ENCODE data around the gene PPP2R5A.

Gene PPP2R5A

DNA sequence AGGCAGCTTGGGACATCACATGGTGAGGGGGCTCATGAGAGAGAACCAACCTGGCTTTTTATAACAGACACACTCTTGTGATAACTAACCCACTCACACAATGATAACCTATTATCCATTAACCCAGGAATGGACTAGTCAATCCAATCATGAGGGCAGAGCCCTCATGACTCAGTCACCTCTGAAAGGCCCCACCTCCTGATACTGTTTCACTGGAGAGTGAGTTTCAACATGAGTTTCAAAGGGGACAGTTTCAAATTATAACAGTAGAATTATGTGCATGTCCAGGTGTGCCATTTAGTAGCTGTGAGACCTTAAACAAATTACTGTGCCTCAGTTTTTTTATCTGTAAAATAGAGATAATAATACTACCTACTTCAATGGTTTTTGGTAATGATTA lies 47.6 kb upstream of the PPP2R5A start:
- DNase-seq (no peak), ATAC-seq (ENCODE audit: insufficient read depth, low read depth) (no peak)
- H3K4me1 ChIP-seq (ENCODE audit: insufficient read depth, low read length) = no peaks in the 10 kb centered on the region
- no peak overlapping the region for H3K4me3 ChIP-seq (ENCODE audit: low read depth in 1 of 2, low read length in 2 of 2)
- no peaks in the 10 kb centered on the region for H3K36me3 ChIP-seq (ENCODE audit: insufficient read depth, low read length)
- H3K27me3 ChIP-seq (ENCODE audit: insufficient read depth, low read length, poor library complexity) = no peaks in the 10 kb centered on the region
- H3K9ac ChIP-seq (ENCODE audit: low read depth, low read length) = no peak overlapping the region
- no peaks in the 10 kb centered on the region for H3K79me2 ChIP-seq (ENCODE audit: insufficient read depth, low read length)
- no peak overlapping the region for H3K27ac ChIP-seq (ENCODE audit: low read length)
- H4K20me1 ChIP-seq (ENCODE audit: insufficient read depth, low read length) = no peaks in the 10 kb centered on the region
- H2AFZ ChIP-seq (ENCODE audit: low read depth, low read length) = no peak overlapping the region
- no peak for TF ChIP-seq EZH2 (IDR thresholded peaks at IDR 0.05; ENCODE audit: borderline replicate concordance, low read depth, low read length, severe bottlenecking)
- TF ChIP-seq, protein P1, sequence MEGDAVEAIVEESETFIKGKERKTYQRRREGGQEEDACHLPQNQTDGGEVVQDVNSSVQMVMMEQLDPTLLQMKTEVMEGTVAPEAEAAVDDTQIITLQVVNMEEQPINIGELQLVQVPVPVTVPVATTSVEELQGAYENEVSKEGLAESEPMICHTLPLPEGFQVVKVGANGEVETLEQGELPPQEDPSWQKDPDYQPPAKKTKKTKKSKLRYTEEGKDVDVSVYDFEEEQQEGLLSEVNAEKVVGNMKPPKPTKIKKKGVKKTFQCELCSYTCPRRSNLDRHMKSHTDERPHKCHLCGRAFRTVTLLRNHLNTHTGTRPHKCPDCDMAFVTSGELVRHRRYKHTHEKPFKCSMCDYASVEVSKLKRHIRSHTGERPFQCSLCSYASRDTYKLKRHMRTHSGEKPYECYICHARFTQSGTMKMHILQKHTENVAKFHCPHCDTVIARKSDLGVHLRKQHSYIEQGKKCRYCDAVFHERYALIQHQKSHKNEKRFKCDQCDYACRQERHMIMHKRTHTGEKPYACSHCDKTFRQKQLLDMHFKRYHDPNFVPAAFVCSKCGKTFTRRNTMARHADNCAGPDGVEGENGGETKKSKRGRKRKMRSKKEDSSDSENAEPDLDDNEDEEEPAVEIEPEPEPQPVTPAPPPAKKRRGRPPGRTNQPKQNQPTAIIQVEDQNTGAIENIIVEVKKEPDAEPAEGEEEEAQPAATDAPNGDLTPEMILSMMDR (IDR thresholded peaks at IDR 0.05; ENCODE audit: borderline replicate concordance, extremely low read depth, low read length, poor library complexity, severe bottlenecking) = no peak
- H3K9me3 ChIP-seq (ENCODE audit: insufficient read depth, low read length, severe bottlenecking) = no peaks in the 10 kb centered on the region
- H3K4me2 ChIP-seq (ENCODE audit: insufficient read depth, low read length) = no peak overlapping the region

GRCh38 chr1:212238552-212238951 lies 46.7 kb upstream of the PPP2R5A start:
- no peaks in the 10 kb centered on the region for H3K79me2 ChIP-seq (ENCODE audit: insufficient read depth, low read length)
- H3K4me1 ChIP-seq (ENCODE audit: insufficient read depth, low read length) = no peaks in the 10 kb centered on the region
- ATAC-seq (ENCODE audit: insufficient read depth, low read depth) (no peak), DNase-seq (no peak)
- H3K9ac ChIP-seq (ENCODE audit: low read depth, low read length) = no peak overlapping the region
- H4K20me1 ChIP-seq (ENCODE audit: insufficient read depth, low read length) = no peaks in the 10 kb centered on the region
- no peak overlapping the region for H3K27ac ChIP-seq (ENCODE audit: low read length)
- no peak overlapping the region for H3K4me3 ChIP-seq (ENCODE audit: low read depth in 1 of 2, low read length in 2 of 2)
- no peaks in the 10 kb centered on the region for H3K9me3 ChIP-seq (ENCODE audit: insufficient read depth, low read length, severe bottlenecking)
- H3K27me3 ChIP-seq (ENCODE audit: insufficient read depth, low read length, poor library complexity) = no peaks in the 10 kb centered on the region
- no peak overlapping the region for H3K4me2 ChIP-seq (ENCODE audit: insufficient read depth, low read length)
- no peak overlapping the region for H2AFZ ChIP-seq (ENCODE audit: low read depth, low read length)
- no peaks in the 10 kb centered on the region for H3K36me3 ChIP-seq (ENCODE audit: insufficient read depth, low read length)
- no peak for TF ChIP-seq EZH2 (IDR thresholded peaks at IDR 0.05; ENCODE audit: borderline replicate concordance, low read depth, low read length, severe bottlenecking)
- TF ChIP-seq, protein P1 (IDR thresholded peaks at IDR 0.05; ENCODE audit: borderline replicate concordance, extremely low read depth, low read length, poor library complexity, severe bottlenecking) = no peak

DNA sequence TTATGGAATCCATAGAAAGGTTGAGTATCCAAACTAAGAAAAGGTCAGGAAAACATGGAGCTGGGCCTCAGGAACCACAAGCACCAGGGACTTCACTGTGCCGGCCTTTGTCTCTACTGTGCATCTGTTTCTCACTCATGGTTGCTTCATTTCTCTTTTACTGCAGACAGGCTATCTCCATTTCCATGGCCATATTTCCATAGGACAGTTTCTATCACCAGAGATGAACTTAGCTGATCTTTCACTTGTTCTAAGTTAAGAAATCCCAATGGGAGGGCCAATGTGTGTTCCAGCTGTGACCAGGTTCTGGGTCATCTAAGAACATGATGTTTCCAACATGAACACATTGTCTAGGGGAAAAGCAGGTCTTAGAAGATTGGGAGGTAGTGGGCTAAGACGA lies 43.7 kb upstream of the PPP2R5A start:
- H3K27ac ChIP-seq (ENCODE audit: low read length) = no peak overlapping the region
- ATAC-seq (ENCODE audit: insufficient read depth, low read depth) = no peak
- no peak for DNase-seq
- no peak overlapping the region for H3K9ac ChIP-seq (ENCODE audit: low read depth, low read length)
- TF ChIP-seq, protein P1 (IDR thresholded peaks at IDR 0.05; ENCODE audit: borderline replicate concordance, extremely low read depth, low read length, poor library complexity, severe bottlenecking) = no peak
- no peak for TF ChIP-seq EZH2 (IDR thresholded peaks at IDR 0.05; ENCODE audit: borderline replicate concordance, low read depth, low read length, severe bottlenecking)
- no peaks in the 10 kb centered on the region for H3K27me3 ChIP-seq (ENCODE audit: insufficient read depth, low read length, poor library complexity)
- no peak overlapping the region for H2AFZ ChIP-seq (ENCODE audit: low read depth, low read length)
- H3K79me2 ChIP-seq (ENCODE audit: insufficient read depth, low read length) = no peaks in the 10 kb centered on the region
- no peaks in the 10 kb centered on the region for H3K9me3 ChIP-seq (ENCODE audit: insufficient read depth, low read length, severe bottlenecking)
- no peaks in the 10 kb centered on the region for H3K36me3 ChIP-seq (ENCODE audit: insufficient read depth, low read length)
- no peaks in the 10 kb centered on the region for H4K20me1 ChIP-seq (ENCODE audit: insufficient read depth, low read length)
- no peak overlapping the region for H3K4me3 ChIP-seq (ENCODE audit: low read depth in 1 of 2, low read length in 2 of 2)
- no peak overlapping the region for H3K4me2 ChIP-seq (ENCODE audit: insufficient read depth, low read length)
- H3K4me1 ChIP-seq (ENCODE audit: insufficient read depth, low read length) = no peaks in the 10 kb centered on the region

DNA sequence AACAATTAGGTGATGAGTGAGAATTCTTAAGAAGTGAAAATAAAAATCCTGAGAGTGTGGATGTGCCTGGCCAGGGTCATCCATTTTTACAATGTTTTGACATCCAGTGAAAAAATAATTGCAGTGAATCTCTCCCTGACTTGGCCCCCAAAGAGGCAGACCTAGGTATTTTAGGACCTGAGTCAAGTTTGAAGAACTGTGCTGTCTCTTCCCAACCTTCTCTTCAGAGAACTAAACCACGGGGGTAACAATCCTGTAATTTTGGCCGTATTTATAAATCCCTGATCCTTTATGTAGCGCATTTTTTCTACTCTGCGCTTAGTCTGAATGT lies 43.3 kb upstream of the PPP2R5A start:
- Histone ChIP-seq H3K27ac (ENCODE audit: low read length) (no peak overlapping the region), H3K79me2 (ENCODE audit: insufficient read depth, low read length) (no peaks in the 10 kb centered on the region), H3K27me3 (ENCODE audit: insufficient read depth, low read length, poor library complexity) (no peaks in the 10 kb centered on the region), H3K4me1 (ENCODE audit: insufficient read depth, low read length) (no peaks in the 10 kb centered on the region), H4K20me1 (ENCODE audit: insufficient read depth, low read length) (no peaks in the 10 kb centered on the region), H3K9ac (ENCODE audit: low read depth, low read length) (no peak overlapping the region), H2AFZ (ENCODE audit: low read depth, low read length) (no peak overlapping the region), H3K4me3 (ENCODE audit: low read depth in 1 of 2, low read length in 2 of 2) (no peak overlapping the region), H3K4me2 (ENCODE audit: insufficient read depth, low read length) (no peak overlapping the region), H3K36me3 (ENCODE audit: insufficient read depth, low read length) (no peaks in the 10 kb centered on the region), H3K9me3 (ENCODE audit: insufficient read depth, low read length, severe bottlenecking) (no peaks in the 10 kb centered on the region)
- no peak for ATAC-seq (ENCODE audit: insufficient read depth, low read depth)
- no peak for DNase-seq
- TF ChIP-seq, protein P1 (IDR thresholded peaks at IDR 0.05; ENCODE audit: borderline replicate concordance, extremely low read depth, low read length, poor library complexity, severe bottlenecking) = no peak
- no peak for TF ChIP-seq EZH2 (IDR thresholded peaks at IDR 0.05; ENCODE audit: borderline replicate concordance, low read depth, low read length, severe bottlenecking)

All from DND-41 (cell line).